ES-I3 (cell line): ENCODE data around the gene HPS1.
"Not testable (repeated sequence)": the region's sequence is repeated elsewhere in the genome, so short reads cannot be mapped to it uniquely, and the experiment has no call there.

ENCODE experiments used
- H3K36me3 ChIP-seq: 2 replicates; pipeline ENCODE4 v1.6.1; 2013; ENCODE audit warnings: mild to moderate bottlenecking, low read length, control low read depth, moderate library complexity; ENCODE audit not compliant: insufficient read depth
- H3K4me1 ChIP-seq: 2 replicates; pipeline ENCODE4 v1.6.1; 2013; ENCODE audit warnings: mild to moderate bottlenecking, control low read depth, low read length; ENCODE audit not compliant: insufficient read depth
- H3K9ac ChIP-seq: 2 replicates; pipeline ENCODE4 v1.6.1; 2013; ENCODE audit warnings: low read depth, mild to moderate bottlenecking, low read length, moderate library complexity
- H3K9me3 ChIP-seq: 2 replicates; pipeline ENCODE4 v1.6.1; 2013; ENCODE audit warnings: mild to moderate bottlenecking, low read length, moderate library complexity; ENCODE audit not compliant: control insufficient read depth, insufficient read depth

Gene HPS1

DNA sequence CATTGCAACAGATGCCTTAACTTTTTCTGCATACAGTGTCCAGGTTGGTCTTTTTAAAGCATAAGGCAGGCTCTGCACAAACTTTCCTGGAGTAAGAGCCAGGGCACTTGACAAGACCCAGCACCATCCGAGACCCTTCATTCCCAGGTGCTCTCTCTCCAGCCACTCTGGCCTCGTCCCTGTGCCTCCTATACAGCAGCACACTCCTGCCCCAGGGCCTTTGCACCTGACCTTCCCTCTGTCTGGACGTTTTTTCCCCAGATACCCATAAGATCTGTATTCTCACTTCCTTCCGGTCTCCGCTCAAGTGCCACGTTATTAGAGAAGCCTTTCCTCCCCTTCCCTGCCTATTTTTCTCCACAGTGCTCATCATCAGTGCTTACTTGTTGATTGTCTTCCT is 57.3 kb downstream of the HPS1 start:
- no peaks in the 10 kb centered on the region for H3K4me1 ChIP-seq
- no peaks in the 10 kb centered on the region for H3K9me3 ChIP-seq
- no peaks in the 10 kb centered on the region for H3K36me3 ChIP-seq
- no peak overlapping the region for H3K9ac ChIP-seq

DNA sequence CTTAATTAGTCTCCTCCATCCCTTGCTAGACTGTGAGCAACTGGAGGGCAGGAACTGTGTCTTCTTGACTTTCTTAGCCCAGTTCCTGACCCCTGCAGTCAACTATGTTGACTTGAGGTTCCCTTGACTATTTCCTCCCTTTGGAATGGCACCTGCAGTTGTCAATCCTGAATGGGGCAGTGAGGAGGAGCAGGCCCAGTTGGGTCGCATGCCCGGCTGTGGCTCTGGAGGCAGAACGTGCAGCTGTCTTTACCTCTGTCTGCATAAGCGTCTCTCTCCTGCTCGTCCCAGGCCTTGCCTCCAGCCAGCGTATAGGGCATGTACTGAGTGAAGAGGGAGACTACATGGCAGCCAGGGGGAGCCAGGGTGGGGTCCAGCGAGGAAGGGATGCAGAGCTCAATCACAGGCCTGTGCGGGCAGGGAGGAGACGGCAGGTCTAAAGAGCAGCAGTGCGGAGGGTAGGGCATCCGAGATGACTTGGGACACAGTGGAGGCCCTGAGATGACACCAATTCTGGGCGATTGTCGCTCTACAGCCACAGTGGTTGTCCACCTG is 58.6 kb downstream of the HPS1 start:
- Histone ChIP-seq H3K36me3 (no peaks in the 10 kb centered on the region), H3K9me3 (no peaks in the 10 kb centered on the region), H3K9ac (no peak overlapping the region), H3K4me1 (no peaks in the 10 kb centered on the region)

GRCh38 chr10:98384531-98385133 is 62.1 kb downstream of the HPS1 start:
- Histone ChIP-seq H3K9ac (no peak overlapping the region), H3K36me3 (no peaks in the 10 kb centered on the region), H3K9me3 (no peaks in the 10 kb centered on the region), H3K4me1 (no peaks in the 10 kb centered on the region)

- no peaks in the 10 kb centered on the region for H3K9me3 ChIP-seq
These were observed 62.9 kb downstream of the HPS1 start for GRCh38 chr10:98383869-98384268.

GRCh38 chr10:98383134-98383667 is 63.5 kb downstream of the HPS1 start:
- not testable (repeated sequence) for H3K4me1 ChIP-seq, H3K9me3 ChIP-seq, H3K36me3 ChIP-seq, H3K9ac ChIP-seq

More at GRCh38 chr10:98383869-98384268, 62.9 kb downstream of the HPS1 start:
- Histone ChIP-seq H3K36me3 (no peaks in the 10 kb centered on the region), H3K4me1 (no peaks in the 10 kb centered on the region), H3K9ac (no peak overlapping the region)

DNA sequence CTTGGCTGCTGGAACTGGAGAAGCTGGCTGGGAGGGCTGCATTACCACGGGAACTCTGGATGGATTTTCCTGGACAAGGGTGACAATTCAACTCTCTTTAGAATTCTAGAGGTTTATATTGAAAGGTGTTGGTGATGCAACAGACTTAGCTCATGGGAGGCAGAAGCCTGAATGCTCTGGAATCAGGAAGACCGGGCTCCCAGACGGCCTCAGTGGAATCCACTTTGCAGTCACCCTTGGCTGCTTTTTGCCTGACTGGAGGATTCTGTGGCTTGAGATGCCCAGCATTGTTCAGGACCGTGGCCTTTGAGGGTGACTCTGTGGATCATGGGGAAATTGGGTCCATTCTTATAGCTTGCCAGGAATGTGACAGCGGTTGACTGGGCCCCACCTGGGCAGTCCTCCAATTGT is 64.0 kb downstream of the HPS1 start:
- Histone ChIP-seq H3K9ac (no peak overlapping the region), H3K36me3 (no peaks in the 10 kb centered on the region), H3K4me1 (no peaks in the 10 kb centered on the region), H3K9me3 (no peaks in the 10 kb centered on the region)

- no peaks in the 10 kb centered on the region for H3K36me3 ChIP-seq
- no peak overlapping the region for H3K9ac ChIP-seq
- H3K9me3 ChIP-seq, result no peaks in the 10 kb centered on the region
- H3K4me1 ChIP-seq, result no peaks in the 10 kb centered on the region
These were observed 66.0 kb downstream of the HPS1 start for GRCh38 chr10:98380493-98381339.

GRCh38 chr10:98378722-98379121 is 68.0 kb downstream of the HPS1 start:
- H3K36me3 ChIP-seq, result no peaks in the 10 kb centered on the region

GRCh38 chr10:98377536-98377935 is 69.2 kb downstream of the HPS1 start:
- no peak overlapping the region for H3K9ac ChIP-seq
- no peaks in the 10 kb centered on the region for H3K36me3 ChIP-seq
- peaks cover 8% of the 10 kb centered on the region; the same call in 1 of the 2 replicates for H3K4me1 ChIP-seq

More at GRCh38 chr10:98378722-98379121, 68.0 kb downstream of the HPS1 start:
- H3K9ac ChIP-seq, result no peak overlapping the region
- no peaks in the 10 kb centered on the region for H3K9me3 ChIP-seq
- H3K4me1 ChIP-seq, result peaks cover 8% of the 10 kb centered on the region; the same call in 1 of the 2 replicates

GRCh38 chr10:98377001-98377400 is 69.7 kb downstream of the HPS1 start:
- Histone ChIP-seq H3K9me3 (no peaks in the 10 kb centered on the region), H3K9ac (no peak overlapping the region), H3K36me3 (no peaks in the 10 kb centered on the region), H3K4me1 (peaks cover 8% of the 10 kb centered on the region; the same call in 1 of the 2 replicates)

More at GRCh38 chr10:98377536-98377935, 69.2 kb downstream of the HPS1 start:
- no peaks in the 10 kb centered on the region for H3K9me3 ChIP-seq

- Histone ChIP-seq H3K9me3 (no peaks in the 10 kb centered on the region), H3K36me3 (no peaks in the 10 kb centered on the region), H3K9ac (no peak overlapping the region), H3K4me1 (peaks cover 8% of the 10 kb centered on the region; the same call in 1 of the 2 replicates)
These were observed 70.2 kb downstream of the HPS1 start for GRCh38 chr10:98376485-98376884.

DNA sequence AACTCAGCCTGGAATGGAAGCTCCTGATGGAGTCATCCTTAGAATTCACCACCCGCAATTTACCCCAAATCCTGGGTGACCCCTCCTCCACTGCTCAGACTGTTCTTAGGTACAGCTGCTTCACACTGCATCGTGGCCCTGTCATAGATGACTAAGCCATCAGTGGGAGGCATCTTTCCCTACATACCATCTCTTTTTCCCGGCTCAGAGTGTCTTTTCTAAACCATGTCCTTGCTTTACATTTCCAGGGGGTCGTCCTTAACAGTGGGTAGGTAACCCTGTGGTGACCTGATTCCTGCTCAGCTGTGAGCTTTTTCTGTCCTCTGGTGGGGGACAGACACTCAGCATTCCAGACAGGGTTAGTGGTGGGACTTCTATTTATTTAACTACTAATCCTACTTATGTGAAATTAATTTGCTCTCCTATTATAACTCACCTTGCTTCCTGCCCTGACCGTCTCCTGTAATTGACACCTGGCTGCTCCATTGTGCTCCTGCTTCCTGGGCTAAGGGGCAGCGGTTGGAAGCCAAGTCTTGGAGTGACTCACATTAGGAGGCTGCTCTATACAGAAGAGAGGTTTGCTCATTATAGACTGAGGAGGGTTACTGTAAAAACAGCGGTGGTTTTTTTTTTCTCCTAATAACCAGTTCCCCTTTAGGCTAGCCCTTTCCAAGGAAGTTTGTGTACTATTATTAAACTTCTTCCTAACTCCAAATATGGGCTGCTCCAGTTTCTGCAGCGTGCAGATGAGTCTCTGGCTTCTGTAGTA is 72.3 kb downstream of the HPS1 start:
- H3K9ac ChIP-seq, result no peak overlapping the region
- peaks cover 8% of the 10 kb centered on the region; the same call in 1 of the 2 replicates for H3K4me1 ChIP-seq
- H3K36me3 ChIP-seq, result no peaks in the 10 kb centered on the region
- H3K9me3 ChIP-seq, result no peaks in the 10 kb centered on the region

- Histone ChIP-seq H3K36me3 (no peaks in the 10 kb centered on the region), H3K4me1 (peaks cover 8% of the 10 kb centered on the region; the same call in 1 of the 2 replicates), H3K9me3 (no peaks in the 10 kb centered on the region), H3K9ac (no peak overlapping the region)
These were observed 73.3 kb downstream of the HPS1 start for GRCh38 chr10:98373260-98374040.
